Heart left ventricle (tissue), 13 donors: ENCODE results near the gene IGFBP5.

Experiments used
- POLR2A ChIP-seq, 2 donors: fragments of 450-650 bp; IDR thresholded peaks; one replicate each; pipeline ENCODE4 v1.6.1; 2017; ENCODE audit warnings: antibody characterized with exemption in 2 of 2, mild to moderate bottlenecking in 2 of 2, moderate library complexity in 2 of 2
- TF ChIP-seq, protein P1 (sequence below), 12 donors: fragments of 200-600 bp; sonication (generic) in 4 of 12; IDR thresholded peaks; one replicate each; pipeline versions ENCODE4 v1.5.0 to v1.8.0; 2018 to 2022; ENCODE audit warnings: antibody characterized with exemption in 12 of 12, mild to moderate bottlenecking in 5 of 12
- donor health status: ischemic (EF 13 %, LVEDD 7.1; RV severe dilation, severe dysfunction).
- donor health status: DM: no; HTN: yes; CAD: no.
- donor health status: DM: no; HTN: no; CAD: no.
- donor health status: ischemic (EF 25% LVEDD 6.9; RV normal size, moderate dysfunction).
- donor health status: ischemic (EF 25% LVEDD 5.7; RV mildly dilated, moderate dysfunction).
- donor health status: ischemic (EF 35%, LVEDD 5.7; RV mildly dilated, moderate dysfunction).
- donor health status: nonischemic (EF 11% LVEDD 7.7; RV severe dilation, severe dysfunction).
- donor health status: DM: yes; HTN: yes; CAD: no.
- donor health status: PGD.
- donor health status: ischemic (EF 29% LVEDD 5.4; RV normal size, mild dysfunction).
- donor health status: nonischemic (EF 23%, LVEDD 6.1; RV moderate dilation, normal function).

DNA sequence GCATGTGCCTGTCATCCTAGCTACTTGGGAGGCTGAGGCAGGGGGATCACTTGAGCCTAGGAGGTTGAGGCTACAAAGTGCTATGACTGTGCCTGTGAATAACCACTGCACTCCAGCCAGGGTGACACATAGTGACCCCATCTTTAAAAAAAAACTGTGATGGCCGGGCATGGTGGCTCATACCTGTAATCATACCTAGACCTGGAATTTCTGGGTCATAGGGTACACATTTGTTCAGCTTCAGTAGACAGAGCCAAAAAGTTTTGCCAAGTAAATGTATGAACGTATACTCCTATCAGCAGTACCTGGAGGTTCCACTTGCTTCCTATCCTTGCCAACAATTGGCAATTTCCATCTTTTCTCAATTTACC, 68.5 kb downstream of the IGFBP5 start:
- TF ChIP-seq, protein P1, sequence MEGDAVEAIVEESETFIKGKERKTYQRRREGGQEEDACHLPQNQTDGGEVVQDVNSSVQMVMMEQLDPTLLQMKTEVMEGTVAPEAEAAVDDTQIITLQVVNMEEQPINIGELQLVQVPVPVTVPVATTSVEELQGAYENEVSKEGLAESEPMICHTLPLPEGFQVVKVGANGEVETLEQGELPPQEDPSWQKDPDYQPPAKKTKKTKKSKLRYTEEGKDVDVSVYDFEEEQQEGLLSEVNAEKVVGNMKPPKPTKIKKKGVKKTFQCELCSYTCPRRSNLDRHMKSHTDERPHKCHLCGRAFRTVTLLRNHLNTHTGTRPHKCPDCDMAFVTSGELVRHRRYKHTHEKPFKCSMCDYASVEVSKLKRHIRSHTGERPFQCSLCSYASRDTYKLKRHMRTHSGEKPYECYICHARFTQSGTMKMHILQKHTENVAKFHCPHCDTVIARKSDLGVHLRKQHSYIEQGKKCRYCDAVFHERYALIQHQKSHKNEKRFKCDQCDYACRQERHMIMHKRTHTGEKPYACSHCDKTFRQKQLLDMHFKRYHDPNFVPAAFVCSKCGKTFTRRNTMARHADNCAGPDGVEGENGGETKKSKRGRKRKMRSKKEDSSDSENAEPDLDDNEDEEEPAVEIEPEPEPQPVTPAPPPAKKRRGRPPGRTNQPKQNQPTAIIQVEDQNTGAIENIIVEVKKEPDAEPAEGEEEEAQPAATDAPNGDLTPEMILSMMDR (IDR thresholded peaks at IDR 0.05), result no peak
- TF ChIP-seq POLR2A (IDR thresholded peaks at IDR 0.05), result no peak
